ENCODE results near the gene TPTE. TPM values are rescaled to one million over a fixed set of nuclear protein-coding genes. Genes with fewer than 3 reads are reported as not detected.
"Not testable (repeated sequence)": the region's sequence is repeated elsewhere in the genome, so short reads cannot be mapped to it uniquely, and the experiment has no call there.

The TPTE gene
- total RNA-seq, 1 experiment from 2014 or later = not detected

DNA sequence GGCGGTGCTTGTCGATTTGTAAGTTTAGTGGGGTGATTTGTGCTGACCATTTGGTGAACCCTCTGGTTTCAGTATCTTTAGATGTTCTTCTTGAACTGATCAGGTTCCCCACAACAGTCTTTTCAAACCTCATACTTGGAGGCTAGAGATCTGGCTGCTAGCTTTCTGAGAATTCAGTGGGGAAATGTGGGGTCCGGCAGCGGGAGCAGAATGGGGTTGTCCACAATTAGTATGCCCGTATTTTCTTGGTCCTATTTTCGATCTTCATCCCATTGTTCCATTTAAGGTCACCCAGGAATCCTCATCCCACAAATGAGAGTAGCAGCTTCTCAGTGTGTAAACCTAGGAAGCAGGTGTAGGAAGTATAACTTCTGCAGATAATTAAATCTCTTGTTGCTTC lies 10.3 kb upstream of the TPTE start:
- no TSS peak for BruUV-seq (replicated peaks)
- no peak for ATAC-seq

DNA sequence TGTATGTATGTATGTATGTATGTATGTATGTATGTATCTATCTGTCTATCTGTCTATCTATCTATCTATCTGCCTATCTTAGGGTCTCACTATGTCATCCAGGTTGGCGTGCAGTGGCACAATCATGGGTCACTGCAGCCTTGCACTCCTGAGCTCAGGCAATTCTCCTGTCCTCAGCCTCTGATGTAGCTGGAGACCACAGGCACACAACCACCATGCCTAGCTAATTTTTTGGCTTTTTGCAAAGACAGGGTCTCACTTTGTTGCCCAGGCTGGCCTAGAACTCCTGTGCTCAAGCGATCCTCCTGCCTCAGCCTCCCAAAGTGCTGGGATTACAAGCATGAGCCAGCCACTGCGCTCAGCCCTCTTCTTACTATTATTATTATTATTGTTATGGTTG lies 4.5 kb upstream of the TPTE start:
- H3K4me3 ChIP-seq (ENCODE audit: low read length); H3K36me3 ChIP-seq (ENCODE audit: low read depth, low read length); BruUV-seq (replicated peaks); ATAC-seq; DNase-seq; H3K4me1 ChIP-seq (ENCODE audit: insufficient read depth, low read length); H3K4me2 ChIP-seq (ENCODE audit: low read length); H3K9ac ChIP-seq (ENCODE audit: low read length); intact Hi-C loops (cut with micrococcal nuclease); H3K27me3 ChIP-seq (ENCODE audit: low read length); H3K9me2 ChIP-seq (replicated peaks; ENCODE audit: low read length); CTCF ChIA-PET; H3K79me2 ChIP-seq (ENCODE audit: low read length); H2AFZ ChIP-seq (ENCODE audit: low read length); POLR2A ChIA-PET (ENCODE audit: unreplicated experiment); H3F3A ChIP-seq (ENCODE audit: low read length, unreplicated experiment); H4K20me1 ChIP-seq (ENCODE audit: low read length); H3K27ac ChIP-seq (ENCODE audit: low read length): not testable (repeated sequence)
- H3K9me3 ChIP-seq (ENCODE audit: low read length) = peaks cover 16% of the 10 kb centered on the region

More for the DNA sequence above, 10.3 kb upstream of the TPTE start:
- intact Hi-C loops (cut with micrococcal nuclease) = no loop called here
- POLR2A ChIA-PET (ENCODE audit: unreplicated experiment) = no interaction called here
- Histone ChIP-seq H3K4me2 (ENCODE audit: low read length) (no peak overlapping the region), H3K4me1 (ENCODE audit: insufficient read depth, low read length) (no peaks in the 10 kb centered on the region), H3K27me3 (ENCODE audit: low read length) (no peaks in the 10 kb centered on the region), H3K36me3 (ENCODE audit: low read depth, low read length) (no peaks in the 10 kb centered on the region), H3K9ac (ENCODE audit: low read length) (no peak overlapping the region), H3F3A (ENCODE audit: low read length, unreplicated experiment) (no peaks in the 10 kb centered on the region), H3K9me3 (ENCODE audit: low read length) (peaks cover 9% of the 10 kb centered on the region; the same call in 1 of the 2 replicates), H3K27ac (ENCODE audit: low read length) (no peak overlapping the region), H4K20me1 (ENCODE audit: low read length) (no peaks in the 10 kb centered on the region), H2AFZ (ENCODE audit: low read length) (no peak overlapping the region), H3K79me2 (ENCODE audit: low read length) (no peaks in the 10 kb centered on the region), H3K9me2 (replicated peaks; ENCODE audit: low read length) (no peaks in the 10 kb centered on the region), H3K4me3 (ENCODE audit: low read length) (no peak overlapping the region)
- no peak for DNase-seq
- no peak for TF ChIP-seq EZH2 (IDR thresholded peaks at IDR 0.05; ENCODE audit: low read length, unreplicated experiment)
- TF ChIP-seq, protein P1, sequence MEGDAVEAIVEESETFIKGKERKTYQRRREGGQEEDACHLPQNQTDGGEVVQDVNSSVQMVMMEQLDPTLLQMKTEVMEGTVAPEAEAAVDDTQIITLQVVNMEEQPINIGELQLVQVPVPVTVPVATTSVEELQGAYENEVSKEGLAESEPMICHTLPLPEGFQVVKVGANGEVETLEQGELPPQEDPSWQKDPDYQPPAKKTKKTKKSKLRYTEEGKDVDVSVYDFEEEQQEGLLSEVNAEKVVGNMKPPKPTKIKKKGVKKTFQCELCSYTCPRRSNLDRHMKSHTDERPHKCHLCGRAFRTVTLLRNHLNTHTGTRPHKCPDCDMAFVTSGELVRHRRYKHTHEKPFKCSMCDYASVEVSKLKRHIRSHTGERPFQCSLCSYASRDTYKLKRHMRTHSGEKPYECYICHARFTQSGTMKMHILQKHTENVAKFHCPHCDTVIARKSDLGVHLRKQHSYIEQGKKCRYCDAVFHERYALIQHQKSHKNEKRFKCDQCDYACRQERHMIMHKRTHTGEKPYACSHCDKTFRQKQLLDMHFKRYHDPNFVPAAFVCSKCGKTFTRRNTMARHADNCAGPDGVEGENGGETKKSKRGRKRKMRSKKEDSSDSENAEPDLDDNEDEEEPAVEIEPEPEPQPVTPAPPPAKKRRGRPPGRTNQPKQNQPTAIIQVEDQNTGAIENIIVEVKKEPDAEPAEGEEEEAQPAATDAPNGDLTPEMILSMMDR (conservative IDR thresholded peaks at IDR 0.05; ENCODE audit: low read depth, low read length) = no peak
- TF ChIP-seq EZH2phosphoT487 (IDR thresholded peaks at IDR 0.05; ENCODE audit: borderline replicate concordance, low read length) = no peak
- CTCF ChIA-PET = no interaction called here

DNA sequence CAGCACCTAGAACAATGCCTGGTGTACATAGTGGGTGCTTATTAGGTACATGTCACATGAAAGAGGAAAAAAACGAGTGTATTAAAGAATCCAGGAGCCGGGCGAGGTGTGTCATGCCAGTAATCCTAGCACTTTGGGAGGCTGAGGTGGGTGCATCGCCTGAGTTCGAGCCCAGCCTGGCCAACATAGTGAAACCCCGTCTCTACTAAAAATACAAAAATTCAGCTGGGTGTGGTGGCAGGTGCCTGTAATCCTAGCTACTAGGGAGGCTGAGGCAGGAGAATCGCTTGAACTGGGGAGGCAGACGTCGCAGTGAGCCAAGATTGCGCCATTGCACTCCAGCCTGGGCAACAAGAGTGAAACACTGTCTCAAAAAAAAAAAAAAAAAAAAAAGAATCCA lies 3.5 kb upstream of the TPTE start:
- peaks cover 16% of the 10 kb centered on the region for H3K9me3 ChIP-seq (ENCODE audit: low read length)
- H3K36me3 ChIP-seq (ENCODE audit: low read depth, low read length); H3K79me2 ChIP-seq (ENCODE audit: low read length); DNase-seq; H3K27me3 ChIP-seq (ENCODE audit: low read length); H4K20me1 ChIP-seq (ENCODE audit: low read length); POLR2A ChIA-PET (ENCODE audit: unreplicated experiment); CTCF ChIA-PET; H3K4me1 ChIP-seq (ENCODE audit: insufficient read depth, low read length); H3K27ac ChIP-seq (ENCODE audit: low read length); BruUV-seq (replicated peaks); H2AFZ ChIP-seq (ENCODE audit: low read length); H3K9ac ChIP-seq (ENCODE audit: low read length); intact Hi-C loops (cut with micrococcal nuclease); ATAC-seq; H3F3A ChIP-seq (ENCODE audit: low read length, unreplicated experiment); H3K4me2 ChIP-seq (ENCODE audit: low read length); H3K4me3 ChIP-seq (ENCODE audit: low read length); H3K9me2 ChIP-seq (replicated peaks; ENCODE audit: low read length): not testable (repeated sequence)

DNA sequence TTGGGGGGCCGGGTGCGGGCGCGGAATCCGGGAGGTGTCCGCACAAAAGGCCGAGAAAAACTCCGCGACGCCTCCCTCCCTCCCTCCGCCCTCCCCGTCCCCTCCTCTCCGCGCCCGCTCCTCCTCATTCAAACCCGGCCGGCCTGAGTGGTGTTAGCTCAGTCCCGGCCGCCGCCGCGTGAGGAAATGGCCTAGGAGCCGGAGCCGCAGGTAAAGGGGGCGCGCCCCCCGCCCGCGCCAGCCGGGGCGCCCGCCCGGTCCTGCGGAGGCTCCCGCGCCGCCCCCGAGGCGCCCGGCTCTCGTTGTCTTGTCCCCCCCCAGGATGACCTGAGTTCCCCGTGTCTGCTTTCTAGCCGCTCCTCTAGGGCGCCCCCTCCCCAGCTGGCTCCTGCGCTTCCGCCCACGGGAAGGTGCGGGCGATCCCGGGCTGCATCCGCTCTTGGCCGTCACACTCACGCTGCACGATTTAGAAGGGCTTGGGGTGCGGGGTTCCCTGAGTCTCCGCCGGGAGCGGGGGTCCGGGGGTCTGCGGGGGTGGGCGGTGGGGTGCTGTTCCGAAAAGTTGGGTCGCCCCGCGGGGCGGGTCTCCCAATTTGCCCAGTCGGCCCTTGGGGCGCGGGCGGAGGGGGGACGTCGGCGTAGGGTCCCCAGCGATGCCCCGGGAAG lies 585 bp downstream of the TPTE start:
- H2AFZ ChIP-seq (ENCODE audit: low read length); H3K9me2 ChIP-seq (replicated peaks; ENCODE audit: low read length); H3K9ac ChIP-seq (ENCODE audit: low read length); POLR2A ChIA-PET (ENCODE audit: unreplicated experiment); H3K79me2 ChIP-seq (ENCODE audit: low read length); H3F3A ChIP-seq (ENCODE audit: low read length, unreplicated experiment); H3K4me1 ChIP-seq (ENCODE audit: insufficient read depth, low read length); H3K4me3 ChIP-seq (ENCODE audit: low read length); H3K36me3 ChIP-seq (ENCODE audit: low read depth, low read length); BruUV-seq (replicated peaks); DNase-seq; H3K4me2 ChIP-seq (ENCODE audit: low read length); H3K27me3 ChIP-seq (ENCODE audit: low read length); H4K20me1 ChIP-seq (ENCODE audit: low read length); H3K27ac ChIP-seq (ENCODE audit: low read length); ATAC-seq; intact Hi-C loops (cut with micrococcal nuclease); CTCF ChIA-PET: not testable (repeated sequence)
- peaks cover 16% of the 10 kb centered on the region for H3K9me3 ChIP-seq (ENCODE audit: low read length)
